ENCODE results near the gene HEG1. TPM values are rescaled to one million over a fixed set of nuclear protein-coding genes. Genes with fewer than 3 reads are reported as not detected.

Gene HEG1
- polyA plus RNA-seq, 3 donors: 0.28 to 4.2 (median 0.69) TPM

DNA sequence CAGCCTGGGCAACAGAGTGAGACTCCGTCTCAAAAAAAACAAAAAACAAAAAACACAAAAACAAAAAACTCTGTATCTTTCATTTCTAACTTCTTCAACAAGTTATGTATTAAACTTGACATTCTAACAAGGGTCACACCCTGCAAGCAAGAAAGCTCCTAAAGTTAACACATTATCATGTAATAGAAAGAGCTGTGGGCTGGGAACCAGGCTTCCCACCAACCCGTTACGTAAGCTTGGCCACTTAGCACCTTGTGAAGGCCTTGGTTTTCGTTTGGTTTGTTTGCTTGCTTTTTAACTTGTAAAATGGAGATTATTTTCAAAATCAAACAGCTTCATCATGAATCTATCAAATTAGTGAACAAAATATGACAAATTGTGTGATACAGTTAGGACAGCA, 47.0 kb downstream of the HEG1 start:
- H2AFZ ChIP-seq (ENCODE audit: insufficient read depth, low read depth, low read length, poor library complexity, severe bottlenecking): no peak overlapping the region
- H3K27ac Mint-ChIP-seq: no peak overlapping the region
- peaks cover 4% of the 10 kb centered on the region for H3K4me1 Mint-ChIP-seq
- H3K27me3 Mint-ChIP-seq (ENCODE audit: low read depth in 3 of 3): no peaks in the 10 kb centered on the region
- no peak overlapping the region for H3K9ac ChIP-seq (ENCODE audit: insufficient read depth, low read length, poor library complexity, severe bottlenecking)
- H3K27ac ChIP-seq (ENCODE audit: low read depth in 1 of 2, low read length in 2 of 2): no peak overlapping the region
- no peak for DNase-seq
- no peak overlapping the region for H3K4me3 ChIP-seq (replicated peaks in 1 of 3; ENCODE audit: low read depth in 2 of 3, low read length in 3 of 3)
- H3K4me2 ChIP-seq (replicated peaks; ENCODE audit: extremely low read depth, low read length, poor library complexity, severe bottlenecking): no peak overlapping the region
- H3K79me2 ChIP-seq (ENCODE audit: insufficient read depth, low read length): no peaks in the 10 kb centered on the region
- peaks cover 0 to 2% (median 0%) of the 10 kb centered on the region in 7 donors for H3K9me3 Mint-ChIP-seq
- peaks cover 49 to 51% of the 10 kb centered on the region in 2 donors for H3K36me3 Mint-ChIP-seq
- H3K9me3 ChIP-seq (replicated peaks in 1 of 2; ENCODE audit: control insufficient read depth in 1 of 2, insufficient read depth in 1 of 2, low read length in 2 of 2): no peaks in the 10 kb centered on the region
- H3K4me1 ChIP-seq (ENCODE audit: control insufficient read depth in 1 of 2, insufficient read depth in 2 of 2, low read length in 2 of 2): no peaks in the 10 kb centered on the region
- H3K36me3 ChIP-seq (replicated peaks in 1 of 2; ENCODE audit: control insufficient read depth in 1 of 2, insufficient read depth in 2 of 2, low read length in 2 of 2): peaks cover 0 to 94% of the 10 kb centered on the region in 2 donors
- 100% methylated on average over 1 of the region's 4 CpGs for whole genome bisulfite sequencing (ENCODE audit: insufficient coverage)
- H3K27me3 ChIP-seq (ENCODE audit: control insufficient read depth in 2 of 2, insufficient read depth in 2 of 2, low read length in 2 of 2): no peaks in the 10 kb centered on the region
- no peaks in the 10 kb centered on the region for H4K20me1 ChIP-seq (ENCODE audit: insufficient read depth, low read length)
- intact Hi-C loops (cut with micrococcal nuclease): no loop called here
- TF ChIP-seq, protein P1, sequence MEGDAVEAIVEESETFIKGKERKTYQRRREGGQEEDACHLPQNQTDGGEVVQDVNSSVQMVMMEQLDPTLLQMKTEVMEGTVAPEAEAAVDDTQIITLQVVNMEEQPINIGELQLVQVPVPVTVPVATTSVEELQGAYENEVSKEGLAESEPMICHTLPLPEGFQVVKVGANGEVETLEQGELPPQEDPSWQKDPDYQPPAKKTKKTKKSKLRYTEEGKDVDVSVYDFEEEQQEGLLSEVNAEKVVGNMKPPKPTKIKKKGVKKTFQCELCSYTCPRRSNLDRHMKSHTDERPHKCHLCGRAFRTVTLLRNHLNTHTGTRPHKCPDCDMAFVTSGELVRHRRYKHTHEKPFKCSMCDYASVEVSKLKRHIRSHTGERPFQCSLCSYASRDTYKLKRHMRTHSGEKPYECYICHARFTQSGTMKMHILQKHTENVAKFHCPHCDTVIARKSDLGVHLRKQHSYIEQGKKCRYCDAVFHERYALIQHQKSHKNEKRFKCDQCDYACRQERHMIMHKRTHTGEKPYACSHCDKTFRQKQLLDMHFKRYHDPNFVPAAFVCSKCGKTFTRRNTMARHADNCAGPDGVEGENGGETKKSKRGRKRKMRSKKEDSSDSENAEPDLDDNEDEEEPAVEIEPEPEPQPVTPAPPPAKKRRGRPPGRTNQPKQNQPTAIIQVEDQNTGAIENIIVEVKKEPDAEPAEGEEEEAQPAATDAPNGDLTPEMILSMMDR (IDR thresholded peaks at IDR 0.05): no peak
- H3K4me3 Mint-ChIP-seq: no peak overlapping the region

DNA sequence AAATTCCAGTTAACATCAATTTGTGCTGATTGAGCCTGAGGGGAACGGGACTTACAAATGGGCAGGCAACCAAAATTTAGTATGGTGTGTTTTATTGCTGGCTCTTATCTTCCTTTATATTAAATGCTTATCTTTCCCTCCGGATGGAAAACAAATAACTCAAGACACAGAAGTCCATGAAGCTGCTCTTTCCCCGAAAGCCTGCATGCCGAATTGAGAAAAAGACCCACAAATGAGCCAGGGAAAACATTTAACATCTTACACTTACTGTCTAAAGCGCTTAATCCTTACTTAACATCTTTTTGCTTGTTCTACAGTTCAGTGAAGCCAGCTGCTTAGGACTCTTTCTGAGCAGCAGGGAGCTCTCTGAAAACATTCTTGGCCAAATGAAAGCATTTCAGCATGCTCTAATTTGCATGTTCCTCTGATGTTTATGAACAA, 49.5 kb downstream of the HEG1 start:
- peaks cover 0 to 2% (median 0%) of the 10 kb centered on the region in 7 donors for H3K9me3 Mint-ChIP-seq
- intact Hi-C loops (cut with micrococcal nuclease): no loop called here
- WGBS (ENCODE audit: insufficient coverage): 100% methylated on average over 3 of the region's 5 CpGs
- no peak overlapping the region for H2AFZ ChIP-seq (ENCODE audit: insufficient read depth, low read depth, low read length, poor library complexity, severe bottlenecking)
- peaks cover 42 to 43% of the 10 kb centered on the region in 2 donors for H3K36me3 Mint-ChIP-seq
- no peak overlapping the region for H3K9ac ChIP-seq (ENCODE audit: insufficient read depth, low read length, poor library complexity, severe bottlenecking)
- DNase-seq: no peak
- no peak overlapping the region for H3K4me2 ChIP-seq (replicated peaks; ENCODE audit: extremely low read depth, low read length, poor library complexity, severe bottlenecking)
- H3K4me1 Mint-ChIP-seq: peaks cover 4% of the 10 kb centered on the region
- H3K27me3 ChIP-seq (ENCODE audit: control insufficient read depth in 2 of 2, insufficient read depth in 2 of 2, low read length in 2 of 2): no peaks in the 10 kb centered on the region
- no peak overlapping the region for H3K27ac ChIP-seq (ENCODE audit: low read depth in 1 of 2, low read length in 2 of 2)
- peaks cover 0 to 94% of the 10 kb centered on the region in 2 donors for H3K36me3 ChIP-seq (replicated peaks in 1 of 2; ENCODE audit: control insufficient read depth in 1 of 2, insufficient read depth in 2 of 2, low read length in 2 of 2)
- no peaks in the 10 kb centered on the region for H3K79me2 ChIP-seq (ENCODE audit: insufficient read depth, low read length)
- no peak overlapping the region for H3K4me3 ChIP-seq (replicated peaks in 1 of 3; ENCODE audit: low read depth in 2 of 3, low read length in 3 of 3)
- no peaks in the 10 kb centered on the region for H3K9me3 ChIP-seq (replicated peaks in 1 of 2; ENCODE audit: control insufficient read depth in 1 of 2, insufficient read depth in 1 of 2, low read length in 2 of 2)
- TF ChIP-seq, protein P1 (IDR thresholded peaks at IDR 0.05): no peak
- H4K20me1 ChIP-seq (ENCODE audit: insufficient read depth, low read length): no peaks in the 10 kb centered on the region
- no peak overlapping the region for H3K4me3 Mint-ChIP-seq
- no peaks in the 10 kb centered on the region for H3K27me3 Mint-ChIP-seq (ENCODE audit: low read depth in 3 of 3)
- no peak overlapping the region for H3K27ac Mint-ChIP-seq
- no peaks in the 10 kb centered on the region for H3K4me1 ChIP-seq (ENCODE audit: control insufficient read depth in 1 of 2, insufficient read depth in 2 of 2, low read length in 2 of 2)

Data from CD14-positive monocyte (primary cell).